NCI-H526 treated with DMSO at 0.1 percent for 48 hours (cell line): ENCODE results near the gene EPB41L1.

Experiments
- DNase-seq: peaks from one replicate; lab custom pipeline; 2025; lab: John Stamatoyannopoulos, UW

EPB41L1 gene

DNA sequence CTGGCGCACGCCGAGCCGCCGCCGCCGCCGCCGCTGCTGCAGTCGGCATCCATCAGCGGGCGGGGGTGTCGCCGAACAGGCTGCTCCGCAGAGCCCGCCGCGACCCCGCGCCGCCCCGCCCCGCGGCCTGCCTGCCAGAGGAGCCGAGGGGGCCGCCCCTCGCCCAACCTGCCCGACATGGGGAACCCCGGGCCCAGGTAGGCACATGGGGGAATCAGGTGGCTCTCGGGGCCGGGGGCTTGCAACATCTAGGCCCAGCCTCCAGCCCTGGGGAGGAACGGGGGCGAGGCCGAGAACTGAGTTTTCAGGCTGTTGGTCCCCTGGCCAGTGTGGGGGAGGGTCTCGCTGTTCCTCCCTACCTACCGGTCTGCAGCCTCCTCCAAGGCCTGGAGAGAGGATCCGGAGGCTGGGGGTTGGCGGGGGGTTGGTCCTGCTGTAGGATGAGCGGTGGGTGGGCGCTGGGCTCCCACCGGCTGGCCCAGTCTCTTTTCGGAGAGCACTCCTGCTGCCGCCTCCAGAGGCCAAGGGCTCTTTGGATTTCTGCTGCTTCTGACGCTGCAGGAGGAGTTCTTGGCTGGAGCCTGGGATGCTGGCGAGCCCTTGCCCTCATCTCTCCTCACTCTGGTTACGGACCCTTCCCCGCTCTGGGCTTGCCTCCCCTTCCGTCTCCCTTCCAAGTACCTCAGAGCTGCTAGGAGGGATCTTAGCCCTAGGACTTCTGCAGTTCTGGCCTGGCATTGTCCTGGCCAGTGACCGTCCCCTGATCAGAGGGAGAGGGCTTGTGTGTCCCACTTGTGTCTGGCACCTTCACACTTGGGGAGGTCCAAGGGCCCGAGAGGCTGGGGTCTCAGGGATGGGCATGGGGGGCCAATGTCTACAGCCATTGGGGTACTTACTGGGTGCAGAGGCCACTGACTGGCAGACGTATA, at the start of gene EPB41L1:
EPB41L1 (plus strand) TSS at position 41 of the 929 bp plus-strand sequence. CDS start 19,038 bp downstream, outside the sequence.
- DNase-seq = no peak

DNA sequence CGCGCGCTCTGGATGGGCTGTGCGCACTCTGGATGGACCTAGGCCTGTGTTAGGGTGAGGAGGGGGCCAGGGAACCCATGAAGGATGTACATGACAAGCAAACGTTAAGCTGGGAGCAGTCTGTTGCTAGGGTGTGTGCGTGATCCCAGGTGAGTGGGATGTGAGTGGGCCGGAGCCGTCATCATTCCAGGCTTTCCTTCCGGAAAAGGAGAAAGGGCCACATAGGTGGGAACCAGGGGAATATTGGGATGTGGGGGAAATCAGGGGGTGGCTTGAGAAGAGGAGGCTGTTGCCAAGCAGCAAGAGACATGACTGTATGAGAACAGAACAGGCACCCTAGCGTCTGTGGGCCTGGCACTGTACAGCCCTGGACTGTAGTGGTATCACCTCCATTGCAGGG, 49.7 kb upstream of the EPB41L1 start:
- DNase-seq = no peak

DNA sequence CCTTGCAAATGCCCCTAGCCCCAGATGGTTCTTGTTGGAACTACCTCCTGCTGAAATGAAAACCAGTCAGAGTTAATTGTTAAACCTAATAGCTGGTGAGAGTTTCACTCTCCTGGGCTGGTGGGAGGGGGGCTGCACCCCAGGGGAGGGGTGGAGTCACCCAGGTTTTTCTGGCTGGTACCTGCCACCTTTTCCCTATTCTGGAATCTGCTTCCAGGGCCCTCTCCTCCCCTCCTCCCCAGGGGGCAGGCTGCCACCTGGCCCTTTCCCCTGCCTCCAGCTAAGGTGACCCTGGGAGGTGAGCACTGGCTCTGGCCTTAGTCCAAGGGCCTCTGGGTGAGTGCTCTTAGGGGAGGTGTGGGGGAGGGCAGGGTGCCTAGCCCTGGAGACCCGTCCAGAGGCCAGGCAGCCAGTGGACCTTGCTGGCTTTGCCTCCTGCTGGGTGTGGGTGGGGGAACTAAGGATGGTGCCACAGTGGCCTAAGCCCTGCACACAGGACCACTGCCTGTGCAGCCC, 48.8 kb upstream of the EPB41L1 start:
- DNase-seq = no peak

DNA sequence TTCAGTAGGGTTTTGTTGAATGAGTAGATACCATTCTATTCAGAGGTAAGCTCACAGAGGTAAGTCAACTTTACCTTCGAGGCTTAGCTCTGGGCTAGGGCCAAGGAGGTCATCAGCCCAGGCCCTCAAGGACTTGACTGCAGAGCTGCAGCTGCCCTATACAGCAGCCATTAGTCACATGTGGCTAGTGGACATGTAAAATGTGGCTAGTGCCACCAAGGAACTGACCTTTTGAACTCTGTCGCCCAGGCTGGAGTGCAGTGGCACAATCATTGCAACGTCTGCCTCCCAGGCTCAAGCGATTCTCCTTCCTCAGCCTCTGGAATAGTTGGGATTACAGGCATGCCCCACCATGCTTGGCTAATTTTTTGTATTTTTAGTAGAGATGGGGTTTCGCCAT, 47.9 kb upstream of the EPB41L1 start:
- no peak for DNase-seq

DNA sequence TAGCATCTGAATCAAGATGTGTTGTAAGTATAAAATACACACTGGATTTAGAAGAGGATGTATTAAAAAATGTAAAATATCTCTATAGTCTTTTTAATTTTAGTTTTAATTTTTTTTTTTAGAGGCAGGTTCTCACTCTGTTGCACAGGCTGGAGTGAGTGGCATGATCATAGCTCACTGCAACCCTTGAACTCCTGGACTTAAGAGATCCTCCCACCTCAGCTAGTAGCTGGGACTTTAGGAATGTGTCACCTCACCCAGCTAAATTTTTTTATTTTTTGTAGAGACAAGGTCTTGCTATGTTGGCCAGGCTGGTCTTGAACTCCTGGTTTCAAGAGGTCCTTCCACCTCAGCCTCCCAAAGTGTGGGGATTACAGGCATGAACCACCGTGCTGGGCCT, 46.7 kb upstream of the EPB41L1 start:
- DNase-seq = no peak

DNA sequence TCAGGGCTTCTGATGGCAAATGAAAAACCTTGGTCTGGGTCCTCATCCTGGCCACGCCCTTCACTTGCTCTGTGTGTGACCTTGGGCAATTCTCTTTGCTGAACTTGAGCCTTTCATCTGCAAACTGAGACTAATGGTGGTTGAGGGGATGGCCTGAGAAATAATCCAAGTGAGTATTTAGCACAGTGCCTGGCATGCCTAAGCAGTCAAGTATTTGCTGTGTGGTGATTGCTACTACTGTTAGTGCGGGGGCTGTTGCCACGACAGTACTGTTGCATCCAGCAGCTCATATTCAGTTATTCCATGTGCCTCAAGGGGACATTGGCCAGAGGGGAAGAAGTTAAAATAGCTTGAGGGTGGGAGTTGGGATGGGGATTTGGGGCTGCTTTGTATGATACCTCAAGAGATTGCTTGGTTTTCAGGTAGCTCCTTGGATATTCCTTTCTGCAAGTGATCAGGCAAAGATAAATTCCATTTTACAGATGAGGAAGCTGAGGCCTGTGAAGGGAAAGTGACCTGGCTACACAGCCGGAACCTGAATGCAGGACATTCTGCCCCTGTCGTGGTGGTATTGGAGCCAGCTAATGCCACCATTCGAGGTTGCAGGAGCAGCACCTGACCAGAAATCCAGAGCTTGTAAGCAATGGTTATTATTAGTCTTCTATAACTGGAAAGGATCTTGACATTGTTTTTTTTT, 45.1 kb upstream of the EPB41L1 start:
- no peak for DNase-seq

DNA sequence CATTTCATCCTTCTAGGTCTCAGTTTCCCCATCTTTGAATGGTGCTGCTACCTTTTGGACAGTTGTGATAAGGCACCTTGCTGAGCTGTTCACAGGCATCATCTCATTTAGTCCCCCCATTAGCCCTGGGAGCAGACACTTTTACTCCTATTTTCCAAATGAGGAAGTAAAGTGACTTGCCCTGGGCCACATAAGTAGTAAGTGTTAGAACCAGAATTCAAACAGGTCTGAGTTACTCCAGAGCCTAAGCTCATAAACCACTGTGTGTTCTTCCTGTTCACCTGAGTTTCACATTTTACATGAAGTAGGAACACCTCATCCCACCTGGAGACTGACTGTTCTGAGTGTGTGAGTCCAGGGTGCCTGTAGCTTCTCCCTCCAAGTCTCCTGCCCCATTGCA, 43.5 kb upstream of the EPB41L1 start:
- no peak for DNase-seq

DNA sequence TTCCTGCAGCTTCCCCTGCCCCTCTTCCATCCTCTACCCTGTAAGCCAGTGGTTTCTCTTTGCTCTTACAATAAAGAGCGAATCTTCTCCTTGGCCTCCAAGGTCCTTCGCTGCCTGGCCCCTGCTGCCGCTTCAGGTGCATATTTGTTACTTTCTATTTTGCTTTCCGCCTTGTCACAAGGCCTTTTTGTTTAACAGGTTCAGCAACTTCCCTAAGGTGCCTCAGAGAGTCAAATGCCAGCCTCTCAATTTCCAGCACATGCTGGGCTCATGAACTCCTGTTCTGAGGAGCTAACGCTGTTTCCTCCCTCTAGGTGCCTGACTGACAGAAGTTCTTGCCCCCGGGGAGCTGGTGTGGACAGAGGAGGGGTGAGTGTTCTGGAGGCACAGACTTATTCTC, 42.4 kb upstream of the EPB41L1 start:
- no peak for DNase-seq

DNA sequence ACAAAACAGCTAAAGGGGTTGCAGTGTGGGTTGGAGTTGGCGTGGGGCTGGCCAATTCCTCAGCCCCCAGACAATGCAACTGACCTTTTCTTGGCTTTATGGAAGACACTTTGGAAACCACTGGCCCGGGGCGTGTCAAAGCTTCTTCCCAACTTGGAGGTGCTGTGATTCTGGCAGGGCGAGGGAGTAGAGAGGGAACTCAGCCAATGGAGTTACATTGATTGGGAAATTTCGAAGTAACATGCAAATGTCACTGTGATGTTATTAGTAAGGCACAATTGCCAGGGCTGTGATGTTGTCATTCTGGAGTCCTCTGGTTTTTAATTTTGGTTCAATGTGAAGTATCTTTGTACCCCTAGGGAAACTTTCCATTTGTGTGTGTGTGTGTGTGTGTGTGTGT, 41.5 kb upstream of the EPB41L1 start:
- DNase-seq = no peak

DNA sequence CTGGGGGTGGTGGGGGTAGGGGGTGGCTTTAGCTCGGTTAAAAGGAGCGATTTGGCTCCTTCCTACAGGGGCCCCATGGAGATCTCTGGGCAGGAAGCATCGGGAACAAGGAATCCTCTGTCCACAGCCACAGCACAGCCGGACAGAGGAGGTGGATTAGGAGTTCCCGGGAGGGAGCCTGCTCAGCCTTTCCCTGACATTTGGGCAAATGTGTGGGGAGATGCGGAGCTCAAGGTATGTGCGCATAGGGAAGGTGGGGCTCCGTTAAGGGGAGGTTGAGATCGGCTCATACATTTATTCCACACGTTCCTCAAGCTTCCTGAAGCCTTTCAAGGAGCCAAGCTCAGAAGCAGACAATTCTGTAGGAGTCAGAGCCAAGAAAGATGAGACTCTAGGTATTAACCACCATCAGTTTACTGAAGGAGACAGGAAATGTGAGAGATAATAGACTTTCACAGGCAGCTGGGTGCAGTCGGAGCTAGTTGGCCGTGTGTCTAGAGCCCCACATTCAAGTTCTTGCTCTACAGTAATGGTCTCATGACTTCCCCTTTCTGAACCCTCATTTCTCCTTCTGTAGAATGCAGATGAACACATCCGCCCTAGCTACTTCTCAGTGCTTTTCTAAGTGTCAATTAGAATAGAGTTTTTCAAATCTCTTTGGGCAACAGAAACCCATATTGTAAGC, 40.8 kb upstream of the EPB41L1 start:
- DNase-seq = no peak

DNA sequence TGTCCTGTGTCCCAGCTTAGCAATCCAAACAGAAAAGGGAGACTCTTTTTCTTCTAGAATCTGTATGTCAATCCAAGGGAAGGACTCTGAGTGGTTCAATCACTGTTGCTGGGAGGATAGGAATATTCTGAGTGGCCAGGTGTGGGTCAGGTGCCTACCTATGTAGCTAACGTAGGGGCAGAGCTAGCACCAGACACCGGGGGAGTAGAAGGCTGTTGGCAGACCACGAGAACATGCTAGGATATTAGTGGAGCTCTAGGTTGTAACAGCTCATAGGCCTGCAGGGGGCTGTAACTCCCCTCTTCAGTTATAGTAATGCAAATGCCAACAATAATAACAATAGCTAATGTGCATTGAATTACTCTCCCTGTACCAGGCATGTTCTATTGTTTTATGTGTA, 39.8 kb upstream of the EPB41L1 start:
- DNase-seq = no peak

DNA sequence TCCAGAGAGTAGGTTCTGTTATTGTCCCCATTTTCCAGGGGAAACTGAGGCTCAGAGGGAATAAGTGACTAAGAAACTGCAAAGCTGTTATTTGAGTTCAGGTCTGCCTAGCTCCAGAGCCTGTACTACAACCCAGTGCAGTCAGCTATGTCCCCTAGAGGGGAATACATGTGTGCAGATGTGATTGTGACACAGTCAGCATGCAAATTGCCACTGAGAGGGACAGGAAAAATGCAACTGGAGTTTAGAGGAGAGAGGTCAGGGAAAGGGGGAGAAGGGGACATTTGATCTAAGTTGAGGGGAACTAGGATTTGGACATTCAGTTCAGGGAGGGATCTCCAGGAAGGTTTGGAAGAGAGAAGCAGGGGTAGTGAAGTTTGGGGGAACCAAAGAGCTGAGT, 38.6 kb upstream of the EPB41L1 start:
- no peak for DNase-seq

DNA sequence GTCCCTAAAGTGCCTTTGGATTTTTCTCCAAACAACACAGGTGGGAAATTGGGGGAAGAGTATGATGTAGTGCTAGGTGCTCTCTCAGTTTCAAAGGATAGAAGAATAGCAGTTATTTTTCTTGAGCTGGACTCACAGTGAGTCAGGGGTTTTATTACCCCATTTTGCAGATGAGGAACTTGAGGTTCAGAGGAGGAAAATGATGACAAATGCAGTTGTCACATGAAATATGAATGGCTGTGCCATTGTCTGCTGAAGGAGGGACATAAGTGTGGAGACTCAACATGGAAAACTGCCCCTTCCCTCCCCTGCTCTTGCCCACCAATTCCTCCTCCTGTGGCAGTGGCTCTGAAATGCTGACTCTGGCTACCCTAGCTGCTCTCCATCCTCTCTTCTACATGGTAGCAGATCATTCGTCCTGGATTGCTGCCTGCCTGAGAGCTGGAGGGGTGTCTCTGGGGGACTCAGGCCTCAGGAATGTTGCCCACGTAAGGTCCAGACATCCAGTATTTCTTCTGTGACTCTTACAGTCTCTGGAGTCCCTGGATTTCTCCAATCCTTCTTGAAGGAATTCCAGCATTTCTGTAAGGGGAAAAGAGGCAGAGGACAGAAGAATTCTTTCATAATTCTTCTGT, 37.6 kb upstream of the EPB41L1 start:
- DNase-seq = no peak

DNA sequence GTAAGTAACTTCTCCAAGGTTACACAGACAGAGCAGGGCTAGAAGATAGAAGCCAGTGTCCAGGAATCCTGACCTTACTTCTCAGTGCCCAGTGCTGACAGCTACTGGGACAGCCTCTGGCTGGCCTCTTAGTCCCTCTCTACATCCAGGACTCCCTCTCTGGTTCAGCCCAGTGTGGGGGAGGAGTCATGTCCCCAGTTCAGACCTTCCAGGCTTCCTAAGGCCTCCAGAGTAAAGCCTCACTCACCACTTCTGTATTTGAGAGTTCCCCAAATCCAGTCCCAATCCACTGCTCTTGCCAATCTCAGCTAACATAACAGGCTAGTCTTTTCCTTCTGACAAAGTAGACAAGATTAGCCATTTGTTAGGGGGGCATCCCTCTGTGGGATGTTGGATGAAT, 36.9 kb upstream of the EPB41L1 start:
- DNase-seq = no peak

DNA sequence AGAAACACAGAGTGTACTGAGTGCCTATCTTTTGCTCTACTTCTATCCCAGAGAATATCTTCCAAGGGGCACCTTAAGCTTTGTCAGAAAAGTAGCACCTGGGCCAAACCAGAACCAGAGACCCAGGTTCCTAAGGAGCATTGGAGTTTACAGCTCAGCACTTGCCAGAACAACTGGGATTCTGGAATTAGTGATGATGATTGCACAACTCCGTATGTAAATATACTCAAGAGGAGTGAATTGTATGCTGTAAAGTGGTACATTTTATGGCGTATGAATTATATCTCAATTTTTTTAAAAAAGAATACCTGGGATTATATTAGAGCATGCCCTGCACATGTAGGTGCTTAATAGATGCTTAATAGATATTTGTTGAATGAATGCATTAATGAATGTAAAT, 36.2 kb upstream of the EPB41L1 start:
- DNase-seq = no peak

DNA sequence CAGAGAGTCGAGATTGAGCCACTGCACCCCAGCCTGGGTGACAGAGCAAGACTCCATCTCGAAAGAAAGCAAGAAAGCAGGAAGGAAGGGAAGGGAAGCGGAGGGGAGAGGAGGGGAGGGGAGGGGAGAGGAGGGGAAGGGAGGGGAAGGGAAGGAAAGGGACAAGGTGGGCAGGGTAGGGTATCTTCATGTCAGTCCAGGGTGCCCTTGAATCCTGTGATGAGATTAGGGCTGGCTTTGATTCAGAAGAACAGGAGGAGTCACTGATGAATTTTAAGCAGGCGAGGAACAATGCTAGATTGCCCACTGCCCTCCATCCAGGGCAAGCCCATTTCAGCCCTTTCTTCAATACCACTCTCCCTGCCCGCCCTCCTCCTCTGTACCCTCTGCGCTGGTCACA, 35.0 kb upstream of the EPB41L1 start:
- no peak for DNase-seq

DNA sequence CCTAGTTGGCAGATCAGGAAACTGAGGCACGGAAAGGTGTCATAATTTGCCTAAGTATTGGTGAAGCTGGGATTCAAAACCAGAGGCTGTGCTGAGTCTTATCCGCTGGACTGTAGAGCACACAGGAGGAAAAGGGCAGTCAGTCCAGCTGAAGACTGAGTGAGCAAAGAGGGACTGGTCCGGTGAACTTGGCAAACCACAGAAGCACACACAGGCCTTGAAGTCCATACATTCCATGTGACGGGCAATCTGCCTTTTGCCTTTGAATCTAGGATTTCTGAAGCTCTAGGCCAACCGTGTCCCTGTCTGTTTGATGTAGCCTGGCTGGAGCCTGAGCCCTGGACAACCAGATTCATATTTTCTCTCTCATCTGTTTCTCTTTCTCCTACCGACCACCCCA, 34.3 kb upstream of the EPB41L1 start:
- no peak for DNase-seq

DNA sequence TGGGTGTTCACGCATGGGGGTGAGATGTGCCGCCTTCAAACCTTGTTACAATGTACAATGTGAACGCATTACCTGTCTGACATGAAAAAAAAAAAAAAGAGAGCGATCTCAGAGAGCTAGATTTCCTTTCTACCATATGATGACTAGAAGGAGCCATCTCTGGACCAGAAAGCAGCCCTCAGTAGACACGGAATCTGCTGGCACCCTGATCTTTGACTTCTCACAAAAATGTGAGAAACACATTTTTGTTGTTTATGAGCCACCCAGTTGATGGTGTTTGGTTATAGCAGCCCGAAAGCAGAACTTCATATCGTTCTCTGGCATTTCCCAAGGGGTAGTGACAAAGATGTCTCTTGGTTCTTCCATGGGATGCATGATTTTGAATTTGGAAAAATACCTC, 33.5 kb upstream of the EPB41L1 start:
- no peak for DNase-seq

DNA sequence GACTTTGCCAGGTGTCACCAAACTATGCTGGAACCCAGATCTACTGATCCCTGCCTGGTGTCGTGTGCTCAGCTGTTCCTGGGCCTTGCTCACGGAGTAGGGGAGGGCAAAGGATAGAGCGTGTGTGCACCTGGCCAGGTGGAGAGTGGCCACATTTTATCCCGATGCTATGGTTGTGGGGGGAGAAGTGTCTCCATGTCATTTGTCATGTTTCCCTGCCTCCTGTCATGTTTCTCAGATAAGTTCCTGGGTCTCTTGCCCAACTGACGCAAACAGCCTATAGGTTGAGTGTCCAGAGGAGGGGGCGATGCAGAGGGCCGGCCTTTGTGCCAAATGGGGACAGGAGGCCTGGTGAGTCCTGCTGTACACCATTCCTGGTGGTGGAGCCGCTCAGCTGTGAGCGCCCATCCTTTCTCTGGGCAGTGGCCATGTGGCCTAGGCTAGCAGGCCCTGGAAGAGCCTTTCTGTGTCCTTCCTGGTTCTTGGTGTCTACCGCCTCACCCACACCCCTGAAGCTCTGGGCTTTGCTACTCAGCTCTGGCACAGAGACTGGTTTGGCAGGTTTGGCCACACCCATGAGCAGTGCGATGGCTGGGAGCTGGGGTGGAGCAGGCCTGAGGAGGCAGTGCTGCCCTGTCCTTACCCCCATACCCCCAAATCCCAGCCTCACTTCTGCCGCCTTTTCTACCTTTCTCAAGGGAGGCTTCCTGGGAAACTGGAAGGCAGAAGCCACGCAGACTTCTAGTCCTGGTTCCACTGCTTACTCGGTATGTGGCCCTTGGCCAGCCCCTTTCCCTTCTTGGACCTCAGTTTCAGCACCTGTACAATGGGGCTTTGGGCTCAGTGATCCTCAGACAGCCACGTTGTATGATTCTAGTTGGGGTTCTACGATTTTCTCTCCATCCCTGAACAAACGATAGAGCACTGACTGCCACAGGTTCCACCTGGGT, 32.3 kb upstream of the EPB41L1 start:
- DNase-seq = peak; percentile 42

DNA sequence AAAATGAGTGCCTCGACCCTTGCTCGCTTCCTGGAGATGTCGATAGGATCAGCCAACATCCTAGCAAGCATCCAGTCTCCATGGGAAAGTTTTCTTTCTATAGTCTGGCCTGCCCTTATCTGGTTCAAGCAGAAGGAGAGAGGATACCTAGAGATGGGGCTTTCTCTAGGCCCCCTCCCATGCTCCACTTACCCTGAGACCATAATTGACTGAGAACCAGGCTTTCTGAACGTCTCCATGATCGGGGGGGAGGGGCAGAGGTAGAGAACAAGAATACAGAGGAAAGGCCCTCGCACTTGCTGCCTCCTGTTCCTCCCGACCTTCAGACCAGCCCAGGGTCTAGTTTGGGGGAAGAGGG, 31.6 kb upstream of the EPB41L1 start:
- DNase-seq = no peak

DNA sequence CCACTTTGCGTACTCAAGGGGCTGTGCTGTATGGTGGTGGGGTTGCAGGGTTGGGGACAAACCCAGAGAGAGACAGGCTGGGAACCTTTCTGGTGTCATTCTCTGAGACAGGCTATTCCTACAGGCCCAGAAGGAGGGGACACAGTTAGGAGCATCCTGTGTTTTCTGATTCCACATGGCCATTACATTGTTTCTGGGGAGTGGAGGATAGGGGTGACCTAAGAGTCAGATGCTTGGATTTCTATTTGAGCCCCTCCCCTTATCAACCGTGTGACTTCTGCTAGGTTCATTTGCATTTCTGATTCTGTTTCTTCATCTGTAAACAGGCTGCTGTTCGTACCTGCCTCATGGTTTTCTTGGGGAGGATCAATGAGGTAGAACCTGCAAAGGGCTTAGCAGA, 29.4 kb upstream of the EPB41L1 start:
- peak; percentile 32 for DNase-seq
